ENCODE measurements around the gene ELOB. TPM values are rescaled to one million over a fixed set of nuclear protein-coding genes. Genes with fewer than 3 reads are reported as not detected.

The ELOB gene
- total and polyA plus RNA-seq, 2 of the 13 experiments (the other 11 are each of a cell fraction or from before 2014, with no cell fraction given): 208 to 225 TPM

- TF ChIP-seq HMGA1 (CRISPR knock-in tag; conservative IDR thresholded peaks at IDR 0.05): no peak
- no peak for TF ChIP-seq ARID3A (IDR thresholded peaks at IDR 0.05; ENCODE audit: low read depth, low read length)
- no peak; the same call in 1 of the 2 replicates for TF ChIP-seq ZSCAN31 (CRISPR knock-in tag; IDR thresholded peaks at IDR 0.05; ENCODE audit: low read depth)
- TF ChIP-seq PRDM15 (CRISPR knock-in tag; IDR thresholded peaks at IDR 0.05): 0 out of 2 replicates have a peak, but pooled peaks have one; percentile 16
- TF ChIP-seq PBX3 (CRISPR knock-in tag; IDR thresholded peaks at IDR 0.05; ENCODE audit: borderline replicate concordance): no peak
- no peak for TF ChIP-seq NFIC (IDR thresholded peaks at IDR 0.05; ENCODE audit: low read length)
- no peak for TF ChIP-seq DPF2 (CRISPR knock-in tag; IDR thresholded peaks at IDR 0.05; ENCODE audit: borderline replicate concordance, low read depth)
- TF ChIP-seq SRY (CRISPR knock-in tag; IDR thresholded peaks at IDR 0.05): peak; percentile 59
- TF ChIP-seq ZNF343 (CRISPR knock-in tag; IDR thresholded peaks at IDR 0.05): peak; percentile 84; the same call in 1 of the 2 replicates
- peak; percentile 50; the same call in 1 of the 2 replicates for TF ChIP-seq HOXA5 (CRISPR knock-in tag; IDR thresholded peaks at IDR 0.05)
- no peak for TF ChIP-seq ZBTB40 (IDR thresholded peaks at IDR 0.05)
- peak; percentile 25; the same call in 1 of the 2 replicates for TF ChIP-seq ZBTB40 (CRISPR knock-in tag; IDR thresholded peaks at IDR 0.05)
- no peak for TF ChIP-seq GATA4 (IDR thresholded peaks at IDR 0.05; ENCODE audit: borderline replicate concordance, low read depth)
These were observed at the start of gene ELOB (continued) for GRCh38 chr16:2777231-2777902.

Data from HepG2 (cell line).